ENCODE measurements around the gene ASCC1.
"Not testable (repeated sequence)": the region's sequence is repeated elsewhere in the genome, so short reads cannot be mapped to it uniquely, and the experiment has no call there.

Gene ASCC1

DNA sequence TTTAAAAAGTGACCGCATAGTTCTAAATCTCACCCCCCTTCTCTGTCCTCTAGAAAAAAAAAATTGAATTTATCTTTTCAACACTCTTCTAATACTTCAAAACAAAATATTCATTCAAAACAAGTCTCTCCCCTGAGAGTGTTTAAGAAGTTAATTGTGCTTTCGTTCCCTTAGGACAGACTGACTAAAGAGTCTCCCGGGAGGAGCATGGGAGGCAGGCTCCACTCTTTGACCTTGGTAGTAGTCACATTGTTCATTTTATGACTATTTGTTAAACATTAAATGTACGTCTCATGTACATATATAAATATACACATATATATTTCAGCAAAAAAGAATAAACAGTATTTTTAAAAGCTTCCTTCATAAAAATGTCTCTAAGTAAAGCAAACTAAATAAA is 92.5 kb downstream of the ASCC1 start:
- DNase-seq: no peak

DNA sequence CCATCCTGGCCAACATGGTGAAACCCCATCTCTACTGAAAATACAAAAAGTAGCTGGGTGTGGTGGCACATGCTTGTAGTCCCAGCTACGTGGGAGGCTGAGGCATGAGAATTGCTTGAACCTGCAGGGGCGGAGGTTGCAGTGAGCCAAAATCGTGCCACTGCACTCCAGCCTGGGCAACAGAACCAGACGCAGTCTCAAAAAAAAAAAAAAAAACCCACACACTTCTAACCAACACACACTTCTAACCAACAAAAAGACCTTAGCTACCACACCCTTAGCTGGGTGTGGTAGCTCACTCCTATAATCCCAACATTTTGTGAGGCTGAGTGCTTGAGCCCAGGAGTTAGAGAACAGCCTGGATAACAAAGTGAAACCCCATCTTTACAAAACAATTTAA is 93.9 kb downstream of the ASCC1 start:
- no peak for DNase-seq

DNA sequence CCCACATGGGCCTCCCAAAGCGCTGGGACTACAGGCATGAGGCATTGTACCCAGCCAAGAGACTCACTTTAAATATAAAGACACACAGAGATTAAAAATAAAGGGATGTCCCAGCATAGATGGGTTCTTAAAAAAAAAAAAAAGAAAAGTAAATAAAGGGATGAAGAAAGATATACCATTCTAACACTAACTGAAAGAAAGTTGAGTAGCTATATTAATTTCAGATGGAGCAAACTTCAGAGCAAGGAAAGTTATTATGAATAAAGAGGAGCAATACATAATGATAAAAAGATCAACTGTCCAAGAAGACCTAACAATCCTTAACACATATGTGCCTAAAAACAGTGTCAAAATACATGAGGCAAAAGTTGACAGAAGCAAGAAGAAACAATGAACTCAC is 94.7 kb downstream of the ASCC1 start:
- DNase-seq: no peak

GRCh38 chr10:72116372-72116771 is 99.7 kb downstream of the ASCC1 start:
- no peak for DNase-seq

DNA sequence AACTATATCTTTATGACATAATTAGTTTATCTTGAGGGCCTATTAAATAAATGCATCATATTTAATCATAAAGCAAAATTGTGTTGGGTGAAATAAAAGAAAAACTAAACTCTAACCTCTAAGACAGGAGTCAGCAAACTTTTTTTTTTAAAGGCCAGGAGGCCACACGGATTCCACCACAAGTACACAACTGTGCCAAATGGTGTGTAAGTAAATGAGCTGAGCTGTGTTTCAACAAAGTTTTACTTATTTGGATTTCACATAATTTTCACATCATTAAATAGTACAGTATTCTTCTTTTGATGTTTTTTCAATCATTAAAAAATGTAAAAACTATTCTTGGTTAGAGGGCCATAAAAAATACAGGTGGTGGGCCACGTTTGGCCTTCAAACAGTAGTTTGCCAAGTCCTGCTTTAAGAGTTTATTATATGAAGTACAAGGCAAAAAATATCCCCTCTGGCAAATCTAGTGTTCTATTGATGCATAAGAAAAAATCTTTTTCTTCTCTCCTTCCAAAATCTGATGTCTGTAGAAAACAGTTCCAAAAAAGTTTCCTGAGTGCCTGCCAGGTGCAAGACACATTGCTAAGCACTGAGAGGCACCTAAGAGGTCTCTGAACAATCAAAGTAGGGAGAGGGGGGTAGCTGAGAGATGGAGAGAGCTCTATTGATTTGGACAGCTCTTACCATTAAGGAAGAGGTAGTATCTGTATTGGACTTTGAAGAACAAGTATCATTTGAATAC is 101.2 kb downstream of the ASCC1 start:
- DNase-seq: no peak

- DNase-seq: no peak
Observed at GRCh38 chr10:72110673-72111401, 105.2 kb downstream of the ASCC1 start.

GRCh38 chr10:72109636-72110157 is 106.4 kb downstream of the ASCC1 start:
- no peak for DNase-seq

DNA sequence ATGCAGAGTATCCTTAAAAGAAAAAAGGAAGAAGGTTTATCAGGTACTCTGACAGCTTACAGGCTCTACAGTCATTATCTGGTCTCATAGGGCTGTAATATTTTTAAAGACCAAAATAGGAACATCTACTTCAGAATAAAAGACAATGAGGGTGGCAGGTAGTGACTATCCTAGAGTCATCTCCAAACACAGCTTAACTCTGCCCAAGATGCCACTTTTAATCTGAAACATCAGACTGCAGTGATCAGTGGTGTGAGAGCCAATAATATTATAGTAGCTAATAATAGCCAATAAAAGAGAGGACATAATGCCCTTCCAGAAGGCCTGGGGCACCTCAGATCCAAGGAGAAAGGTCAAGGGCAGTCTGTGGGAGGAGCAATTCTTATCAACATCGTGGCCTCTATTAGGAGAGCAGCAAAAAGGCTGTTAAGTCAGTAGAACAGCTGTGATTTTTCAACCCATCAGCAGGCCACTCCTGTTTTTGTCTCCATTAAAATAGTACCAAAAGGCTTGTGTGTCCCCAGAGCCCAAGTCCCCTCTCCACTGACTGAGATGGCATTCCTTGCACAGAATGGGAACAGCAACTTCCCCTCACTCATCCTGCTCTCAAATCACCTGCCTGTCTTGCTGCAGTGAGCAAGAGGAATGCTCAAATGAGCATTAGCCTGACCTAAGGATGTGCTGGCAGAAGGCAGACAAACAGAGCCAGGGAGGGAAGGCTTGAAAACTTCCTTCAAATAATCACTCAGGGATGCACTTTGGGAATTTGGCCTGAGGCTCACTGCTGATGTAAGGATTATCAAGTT is 107.0 kb downstream of the ASCC1 start:
- DNase-seq: no peak

DNA sequence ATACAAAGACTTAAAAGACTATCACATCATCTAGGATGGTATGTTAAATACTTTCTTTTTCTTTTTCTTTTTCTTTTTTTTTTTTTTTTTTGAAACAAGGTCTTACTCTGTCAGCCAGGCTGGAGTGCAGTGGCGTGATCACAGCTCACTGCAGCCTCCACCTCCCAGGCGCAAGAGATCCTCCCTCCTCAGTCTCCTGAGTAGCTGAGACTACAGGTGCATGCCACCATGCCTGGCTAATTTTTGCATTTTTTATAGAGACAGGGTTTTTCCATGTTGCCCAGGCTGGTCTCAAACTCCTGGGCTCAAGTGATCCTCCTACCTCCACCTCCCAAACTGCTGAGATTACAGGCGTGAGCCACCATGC is 108.1 kb downstream of the ASCC1 start:
- DNase-seq: not testable (repeated sequence)

DNA sequence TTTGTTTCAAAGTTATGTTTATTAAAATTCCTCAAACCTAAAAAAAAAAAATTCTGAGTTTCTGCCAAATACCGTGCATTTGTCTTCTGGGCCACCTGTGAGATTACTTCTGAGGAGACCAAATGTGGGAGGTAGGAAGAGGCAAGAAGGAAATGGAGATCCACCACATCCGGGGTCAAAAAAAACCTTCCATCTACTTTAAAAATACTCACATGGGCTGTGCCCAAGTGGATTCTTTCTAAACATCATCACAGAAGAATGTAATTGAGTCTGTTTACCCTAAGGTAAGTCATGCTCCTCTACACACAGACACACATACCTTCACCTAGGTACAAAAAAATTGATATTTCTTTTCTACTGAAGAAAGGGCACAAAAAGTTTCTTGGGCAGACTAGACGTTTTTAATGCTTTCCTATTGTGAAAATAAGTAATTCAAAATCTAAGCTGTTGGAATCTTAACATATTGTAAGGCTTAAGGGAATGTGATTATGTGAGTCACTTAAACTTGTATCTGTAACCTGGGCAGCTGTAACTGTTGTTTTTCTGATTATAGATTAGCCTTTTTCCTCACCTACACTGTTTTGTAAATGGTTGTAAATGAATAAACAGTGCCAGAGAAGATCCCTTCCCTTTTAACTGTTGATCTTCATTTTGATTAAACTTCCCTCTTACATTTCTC is 108.6 kb downstream of the ASCC1 start:
- no peak for DNase-seq

DNA sequence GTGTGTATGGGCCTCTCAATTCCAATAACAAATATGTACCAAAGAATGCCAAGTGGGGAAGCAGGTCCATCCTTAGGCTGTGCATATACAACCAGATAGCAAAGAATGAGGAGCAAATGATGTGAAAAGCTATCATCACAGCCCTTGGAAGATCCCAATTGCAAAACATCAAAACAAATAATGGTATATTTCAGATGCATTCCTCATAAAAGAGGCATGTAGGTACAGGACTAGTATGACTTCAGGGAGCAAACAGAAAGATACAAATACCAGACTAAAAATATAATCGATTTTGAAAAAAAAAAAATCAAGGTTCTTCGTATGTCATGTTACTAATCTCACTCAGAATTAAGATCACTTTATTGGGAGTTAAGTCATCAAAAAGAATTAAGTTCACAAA is 109.2 kb downstream of the ASCC1 start:
- no peak for DNase-seq

DNA sequence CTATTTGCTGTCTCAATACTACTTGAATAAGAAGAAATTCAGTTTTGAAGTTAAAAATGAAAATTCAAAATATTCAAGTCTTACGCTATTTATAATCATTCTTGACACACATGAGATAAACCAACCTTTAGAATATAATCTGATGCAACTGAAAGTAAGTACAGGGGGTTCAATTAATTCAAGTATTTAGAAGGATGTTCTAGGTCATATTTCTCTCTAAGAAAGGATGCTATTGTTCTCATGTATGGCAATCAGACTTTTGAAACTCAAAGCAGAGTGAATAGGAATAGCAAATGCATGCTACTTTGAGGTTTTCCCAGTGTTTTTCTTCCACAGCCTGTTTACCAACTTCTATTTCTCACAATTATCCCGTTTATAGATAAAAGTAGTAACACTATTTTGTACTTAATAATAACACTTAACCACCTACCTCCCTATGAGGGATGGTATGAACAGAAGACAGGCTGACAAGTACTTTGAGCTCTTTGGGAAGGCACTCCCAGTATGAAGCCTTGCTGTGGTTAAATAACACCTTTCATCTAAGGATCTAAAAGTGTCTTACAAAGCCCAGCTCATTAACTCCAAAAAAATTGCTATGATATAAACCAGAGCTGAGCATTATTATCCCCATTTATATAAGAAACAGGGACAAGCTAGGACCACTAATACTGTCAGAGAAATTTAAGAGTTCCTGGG is 109.8 kb downstream of the ASCC1 start:
- no peak for DNase-seq

DNA sequence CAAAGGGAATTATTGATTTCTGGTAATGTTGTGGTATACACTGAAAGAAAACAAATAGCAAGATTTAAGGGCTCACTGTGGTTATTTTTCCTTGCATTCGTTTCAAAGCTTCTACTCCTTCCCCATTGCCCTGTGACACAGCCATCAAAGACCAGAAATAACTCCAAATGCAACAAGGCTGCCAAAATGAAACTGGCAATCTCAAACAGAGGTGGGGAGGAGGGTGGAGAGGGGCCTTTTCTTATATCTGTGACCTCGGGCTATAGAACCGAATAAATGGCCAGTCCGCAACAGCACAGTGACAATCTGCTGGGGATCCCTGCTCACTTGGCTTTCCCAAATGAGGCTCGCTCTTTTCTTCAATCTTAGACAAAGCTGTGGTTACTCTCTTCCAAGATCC is 110.4 kb downstream of the ASCC1 start:
- no peak for DNase-seq

DNA sequence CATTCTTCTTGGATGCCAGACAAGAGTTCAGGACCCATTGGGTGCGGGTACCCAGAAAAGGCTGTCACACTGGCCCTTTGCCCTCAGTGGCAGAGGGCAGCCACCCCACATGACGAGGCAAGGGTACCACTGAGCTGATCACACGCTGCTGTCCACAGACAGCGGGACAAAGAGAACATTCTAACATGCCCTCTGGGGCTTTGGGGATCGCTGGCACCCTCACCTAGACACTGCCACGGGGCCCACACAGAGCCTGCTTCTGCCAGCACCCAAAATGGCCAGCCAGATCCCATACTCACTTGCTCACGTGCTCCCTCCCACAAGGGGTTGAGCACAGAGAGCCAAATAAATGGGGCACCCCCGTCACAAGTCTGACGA is 111.0 kb downstream of the ASCC1 start:
- no peak for DNase-seq

DNA sequence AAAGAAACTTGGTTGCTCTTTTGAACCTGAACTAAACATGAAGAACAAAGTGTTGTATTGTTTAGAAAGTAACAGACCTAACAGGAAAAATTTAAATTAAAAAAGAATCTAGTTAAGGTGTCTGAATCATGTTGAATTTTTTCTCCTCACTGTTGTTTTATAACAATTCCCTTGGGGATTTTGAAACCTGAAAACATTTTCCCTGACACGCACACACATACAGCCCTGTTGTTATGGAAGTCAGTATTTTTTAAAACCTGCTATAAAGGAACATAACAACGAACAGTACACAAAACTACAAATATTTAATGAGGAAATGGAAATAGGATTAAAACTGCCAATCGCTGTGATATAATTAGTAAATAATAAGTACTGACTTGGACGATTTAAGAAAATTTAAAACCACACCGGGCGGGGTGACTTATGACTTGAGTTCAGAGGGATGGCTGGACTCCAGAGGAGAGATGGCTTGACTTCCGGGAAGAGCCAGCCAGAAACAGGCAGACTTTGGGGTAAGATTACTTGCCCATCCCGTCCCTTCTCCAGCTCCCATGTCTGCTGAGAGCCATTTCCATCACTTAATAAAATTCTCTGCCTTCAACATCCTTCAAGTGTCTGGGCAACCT is 111.5 kb downstream of the ASCC1 start:
- no peak for DNase-seq

DNA sequence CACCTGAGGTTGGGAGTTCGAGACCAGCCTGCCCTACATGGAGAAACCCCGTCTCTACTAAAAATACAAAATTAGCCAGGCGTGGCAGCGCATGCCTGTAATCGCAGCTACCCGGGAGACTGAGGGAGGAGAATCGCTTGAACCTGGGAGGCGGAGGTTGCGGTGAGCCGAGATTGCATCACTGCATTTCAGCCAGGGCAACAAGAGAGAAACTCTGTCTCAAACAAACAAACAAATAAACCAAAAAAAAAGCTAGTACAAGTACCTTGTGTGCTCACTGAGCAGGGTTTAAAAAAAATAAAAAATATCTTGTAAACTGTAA is 116.5 kb downstream of the ASCC1 start:
- no peak for DNase-seq

DNA sequence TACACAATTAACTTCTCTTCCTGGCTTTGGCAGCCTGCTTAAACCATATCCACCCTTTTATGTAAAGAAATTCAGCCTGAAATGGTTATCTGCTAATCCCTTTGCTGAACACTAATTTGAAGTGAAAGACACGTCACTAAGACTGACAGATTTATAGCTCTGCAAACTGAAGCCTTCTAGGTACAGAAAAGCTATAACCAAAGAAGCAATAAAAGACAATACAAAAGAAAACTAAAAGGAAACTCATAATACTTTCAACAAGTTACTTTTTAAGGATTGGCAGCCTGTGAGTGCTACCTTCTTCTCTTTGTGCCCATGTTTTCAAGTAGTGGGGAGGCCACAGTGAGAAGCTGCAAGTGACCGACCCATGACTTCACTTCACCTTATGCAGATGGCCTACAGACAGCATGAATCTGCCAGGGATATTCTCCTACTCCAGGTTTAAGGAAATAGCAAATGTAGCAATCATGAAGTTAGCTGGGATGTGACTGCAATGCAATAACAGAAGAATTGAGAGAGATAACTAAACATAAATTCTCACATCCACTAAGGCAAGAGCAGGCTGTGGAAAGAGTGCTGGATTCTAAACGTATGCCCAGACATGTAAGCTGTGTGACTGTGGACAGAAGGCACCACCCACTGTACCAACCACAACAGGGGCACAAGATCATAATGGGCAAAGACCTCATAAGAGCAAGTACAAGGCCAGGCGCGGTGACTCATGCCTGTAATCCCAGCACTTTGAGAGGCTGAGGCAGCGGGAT is 117.1 kb downstream of the ASCC1 start:
- DNase-seq: no peak

DNA sequence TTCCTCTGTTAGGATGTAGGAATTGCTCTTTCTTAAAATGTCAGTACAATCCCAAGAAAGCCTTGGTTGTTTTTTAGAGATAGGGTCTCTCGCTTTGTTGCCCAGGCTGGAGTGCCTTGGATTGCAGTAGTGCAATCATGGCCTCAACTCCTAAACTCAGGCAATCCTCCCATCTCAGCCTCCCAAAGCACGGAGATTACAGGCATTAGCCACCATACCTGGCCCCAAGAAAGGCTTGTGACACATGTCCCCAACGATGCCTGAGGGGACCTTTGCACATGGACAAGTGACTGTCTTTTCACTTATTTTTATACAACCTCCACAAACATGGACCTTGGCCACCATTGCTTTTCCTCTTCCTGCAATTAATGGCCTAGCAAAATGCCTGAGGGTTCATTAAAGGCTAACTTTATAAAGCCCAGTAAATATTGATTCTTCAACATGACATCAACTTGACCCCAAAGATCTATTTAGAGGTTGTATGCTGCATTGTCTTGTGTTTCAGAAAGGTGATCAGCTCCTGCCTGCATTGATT is 117.7 kb downstream of the ASCC1 start:
- DNase-seq: no peak

- no peak for DNase-seq
Observed at GRCh38 chr10:72097448-72098300, 118.4 kb downstream of the ASCC1 start.
